ENCODE results near the gene PTPRD. TPM values are rescaled to one million over a fixed set of nuclear protein-coding genes. Genes with fewer than 3 reads are reported as not detected.

The PTPRD gene
- total RNA-seq, 1 donor from 2014 or later, result 532 TPM

DNA sequence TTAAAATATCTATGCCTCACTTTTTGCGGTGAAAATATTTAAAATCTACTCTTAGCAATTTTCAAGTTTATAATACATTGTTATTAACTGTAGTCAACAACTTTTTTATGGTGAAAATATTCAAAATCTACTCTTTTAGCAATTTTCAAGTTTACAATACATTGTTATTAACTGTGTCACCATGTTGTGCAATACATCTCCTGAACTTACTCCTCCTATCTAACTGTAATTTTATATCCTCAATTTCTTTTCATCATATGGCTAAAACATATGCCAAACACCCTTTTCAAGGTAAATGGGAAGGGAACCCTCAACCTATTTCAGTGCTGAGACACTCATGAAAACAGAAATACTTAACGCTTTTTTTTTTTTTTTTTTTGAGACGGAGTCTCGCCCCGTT is 1830.6 kb downstream of the PTPRD start:
- Mint-ChIP-seq H3K27me3 (ENCODE audit: unreplicated experiment) (peaks cover 2% of the 10 kb centered on the region), H3K36me3 (ENCODE audit: unreplicated experiment) (no peaks in the 10 kb centered on the region), H3K4me3 (ENCODE audit: unreplicated experiment) (no peak overlapping the region), H3K9me3 (ENCODE audit: unreplicated experiment) (no peaks in the 10 kb centered on the region), H3K4me1 (ENCODE audit: low read depth, unreplicated experiment) (peaks cover 59% of the 10 kb centered on the region), H3K27ac (ENCODE audit: unreplicated experiment) (no peak overlapping the region)
- TF ChIP-seq, protein P1, sequence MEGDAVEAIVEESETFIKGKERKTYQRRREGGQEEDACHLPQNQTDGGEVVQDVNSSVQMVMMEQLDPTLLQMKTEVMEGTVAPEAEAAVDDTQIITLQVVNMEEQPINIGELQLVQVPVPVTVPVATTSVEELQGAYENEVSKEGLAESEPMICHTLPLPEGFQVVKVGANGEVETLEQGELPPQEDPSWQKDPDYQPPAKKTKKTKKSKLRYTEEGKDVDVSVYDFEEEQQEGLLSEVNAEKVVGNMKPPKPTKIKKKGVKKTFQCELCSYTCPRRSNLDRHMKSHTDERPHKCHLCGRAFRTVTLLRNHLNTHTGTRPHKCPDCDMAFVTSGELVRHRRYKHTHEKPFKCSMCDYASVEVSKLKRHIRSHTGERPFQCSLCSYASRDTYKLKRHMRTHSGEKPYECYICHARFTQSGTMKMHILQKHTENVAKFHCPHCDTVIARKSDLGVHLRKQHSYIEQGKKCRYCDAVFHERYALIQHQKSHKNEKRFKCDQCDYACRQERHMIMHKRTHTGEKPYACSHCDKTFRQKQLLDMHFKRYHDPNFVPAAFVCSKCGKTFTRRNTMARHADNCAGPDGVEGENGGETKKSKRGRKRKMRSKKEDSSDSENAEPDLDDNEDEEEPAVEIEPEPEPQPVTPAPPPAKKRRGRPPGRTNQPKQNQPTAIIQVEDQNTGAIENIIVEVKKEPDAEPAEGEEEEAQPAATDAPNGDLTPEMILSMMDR (IDR thresholded peaks at IDR 0.05; ENCODE audit: partially characterized antibody, unreplicated experiment), result no peak
- no peak for DNase-seq

DNA sequence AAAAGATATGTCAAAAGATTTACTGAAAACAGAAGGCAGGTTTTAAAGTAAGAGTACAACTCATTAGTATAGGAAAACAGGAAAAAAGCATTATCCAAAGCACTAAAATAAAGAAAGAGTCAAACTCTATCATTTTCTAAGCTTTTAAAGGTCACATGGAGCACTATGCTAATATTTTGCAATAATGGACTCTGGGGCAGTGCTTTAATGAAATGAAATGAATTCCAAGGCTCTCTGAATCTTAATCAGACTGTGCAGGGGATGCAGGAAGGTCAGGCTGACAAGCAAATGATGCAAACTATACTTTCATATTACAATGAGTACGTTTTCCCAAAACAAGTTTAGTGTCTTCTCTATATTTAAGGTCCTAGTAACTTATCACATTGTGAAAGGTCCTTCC is 1831.3 kb downstream of the PTPRD start:
- Mint-ChIP-seq H3K4me3 (ENCODE audit: unreplicated experiment) (no peak overlapping the region), H3K36me3 (ENCODE audit: unreplicated experiment) (no peaks in the 10 kb centered on the region), H3K4me1 (ENCODE audit: low read depth, unreplicated experiment) (peaks cover 59% of the 10 kb centered on the region), H3K27ac (ENCODE audit: unreplicated experiment) (no peak overlapping the region), H3K9me3 (ENCODE audit: unreplicated experiment) (no peaks in the 10 kb centered on the region), H3K27me3 (ENCODE audit: unreplicated experiment) (peaks cover 2% of the 10 kb centered on the region)
- TF ChIP-seq, protein P1 (IDR thresholded peaks at IDR 0.05; ENCODE audit: partially characterized antibody, unreplicated experiment), result no peak
- DNase-seq, result no peak

DNA sequence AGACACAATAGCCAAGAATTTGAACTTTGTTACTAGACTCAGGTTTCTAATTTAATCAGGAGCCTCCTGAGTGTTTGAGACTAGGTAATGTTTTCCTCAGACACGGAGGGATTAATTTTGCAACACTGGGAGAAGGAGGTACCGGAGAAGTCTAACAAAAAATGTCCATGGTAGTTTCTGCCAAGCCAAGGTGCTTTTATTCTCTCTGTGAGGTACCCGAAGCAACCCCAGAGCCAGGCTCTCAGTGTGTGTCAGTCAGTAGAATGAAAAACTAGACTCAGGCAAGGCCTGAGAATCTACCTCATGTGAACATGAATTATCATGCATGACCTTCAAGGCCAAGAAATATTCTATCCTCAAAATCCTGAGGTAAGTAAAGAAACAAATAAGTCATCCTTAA is 1832.4 kb downstream of the PTPRD start:
- Mint-ChIP-seq H3K27ac (ENCODE audit: unreplicated experiment) (no peak overlapping the region), H3K9me3 (ENCODE audit: unreplicated experiment) (no peaks in the 10 kb centered on the region), H3K27me3 (ENCODE audit: unreplicated experiment) (peaks cover under 1% of the 10 kb centered on the region), H3K4me1 (ENCODE audit: low read depth, unreplicated experiment) (peaks cover 52% of the 10 kb centered on the region), H3K36me3 (ENCODE audit: unreplicated experiment) (no peaks in the 10 kb centered on the region), H3K4me3 (ENCODE audit: unreplicated experiment) (no peak overlapping the region)
- TF ChIP-seq, protein P1 (IDR thresholded peaks at IDR 0.05; ENCODE audit: partially characterized antibody, unreplicated experiment), result no peak
- DNase-seq, result no peak

DNA sequence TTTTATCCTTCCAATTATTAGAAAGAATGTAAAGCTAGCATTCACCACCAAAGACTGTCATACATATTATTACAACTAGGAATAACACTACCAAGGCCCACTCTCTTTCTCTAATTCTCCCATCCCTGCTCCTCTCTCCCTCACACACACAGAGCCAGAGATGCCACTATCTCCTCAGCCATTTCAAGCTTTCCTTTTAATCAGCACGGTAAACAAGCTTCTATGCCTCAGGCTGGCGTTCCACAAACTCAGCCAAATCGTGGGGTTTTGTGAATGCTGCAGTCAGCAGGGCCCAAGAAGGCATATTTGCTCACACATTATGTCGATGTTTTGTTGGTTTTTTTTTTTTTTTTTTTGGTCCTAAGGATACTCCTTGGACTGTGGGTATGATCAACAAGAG is 1833.3 kb downstream of the PTPRD start:
- DNase-seq, result no peak
- Mint-ChIP-seq H3K9me3 (ENCODE audit: unreplicated experiment) (no peaks in the 10 kb centered on the region), H3K27ac (ENCODE audit: unreplicated experiment) (no peak overlapping the region), H3K4me1 (ENCODE audit: low read depth, unreplicated experiment) (peaks cover 43% of the 10 kb centered on the region), H3K27me3 (ENCODE audit: unreplicated experiment) (no peaks in the 10 kb centered on the region), H3K36me3 (ENCODE audit: unreplicated experiment) (no peaks in the 10 kb centered on the region), H3K4me3 (ENCODE audit: unreplicated experiment) (no peak overlapping the region)
- TF ChIP-seq, protein P1 (IDR thresholded peaks at IDR 0.05; ENCODE audit: partially characterized antibody, unreplicated experiment), result no peak

DNA sequence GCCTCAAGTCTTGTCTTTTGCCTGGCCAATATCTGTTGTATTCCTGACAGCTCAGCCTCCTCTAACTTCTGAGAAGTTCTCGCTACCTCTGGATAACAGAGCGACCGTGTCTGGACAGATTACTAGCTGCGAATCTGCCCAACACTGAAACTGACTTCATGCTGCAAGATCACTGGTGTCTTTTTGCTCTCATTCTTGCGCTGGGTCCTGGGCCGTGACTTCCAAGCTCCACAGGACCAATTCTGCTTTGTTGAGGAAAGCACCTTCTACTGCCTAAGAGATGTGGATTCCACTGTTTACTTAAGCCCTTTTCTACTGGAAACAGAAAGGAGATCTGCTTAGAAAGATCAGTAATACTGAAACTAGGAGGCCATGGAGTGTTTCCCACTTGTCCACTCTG is 1834.4 kb downstream of the PTPRD start:
- Mint-ChIP-seq H3K36me3 (ENCODE audit: unreplicated experiment) (no peaks in the 10 kb centered on the region), H3K9me3 (ENCODE audit: unreplicated experiment) (no peaks in the 10 kb centered on the region), H3K4me1 (ENCODE audit: low read depth, unreplicated experiment) (peaks cover 36% of the 10 kb centered on the region), H3K4me3 (ENCODE audit: unreplicated experiment) (no peak overlapping the region), H3K27ac (ENCODE audit: unreplicated experiment) (no peak overlapping the region), H3K27me3 (ENCODE audit: unreplicated experiment) (no peaks in the 10 kb centered on the region)
- no peak for DNase-seq
- TF ChIP-seq, protein P1 (IDR thresholded peaks at IDR 0.05; ENCODE audit: partially characterized antibody, unreplicated experiment), result no peak
